T1000 (cell line): ENCODE measurements around the gene YTHDC1.
"Not testable (repeated sequence)": the region's sequence is repeated elsewhere in the genome, so short reads cannot be mapped to it uniquely, and the experiment has no call there.

Experiments
- DNase-seq: peaks from one replicate; lab custom pipeline; 2025; ENCODE audit warnings: mixed read lengths; lab: John Stamatoyannopoulos, UW

Gene YTHDC1

DNA sequence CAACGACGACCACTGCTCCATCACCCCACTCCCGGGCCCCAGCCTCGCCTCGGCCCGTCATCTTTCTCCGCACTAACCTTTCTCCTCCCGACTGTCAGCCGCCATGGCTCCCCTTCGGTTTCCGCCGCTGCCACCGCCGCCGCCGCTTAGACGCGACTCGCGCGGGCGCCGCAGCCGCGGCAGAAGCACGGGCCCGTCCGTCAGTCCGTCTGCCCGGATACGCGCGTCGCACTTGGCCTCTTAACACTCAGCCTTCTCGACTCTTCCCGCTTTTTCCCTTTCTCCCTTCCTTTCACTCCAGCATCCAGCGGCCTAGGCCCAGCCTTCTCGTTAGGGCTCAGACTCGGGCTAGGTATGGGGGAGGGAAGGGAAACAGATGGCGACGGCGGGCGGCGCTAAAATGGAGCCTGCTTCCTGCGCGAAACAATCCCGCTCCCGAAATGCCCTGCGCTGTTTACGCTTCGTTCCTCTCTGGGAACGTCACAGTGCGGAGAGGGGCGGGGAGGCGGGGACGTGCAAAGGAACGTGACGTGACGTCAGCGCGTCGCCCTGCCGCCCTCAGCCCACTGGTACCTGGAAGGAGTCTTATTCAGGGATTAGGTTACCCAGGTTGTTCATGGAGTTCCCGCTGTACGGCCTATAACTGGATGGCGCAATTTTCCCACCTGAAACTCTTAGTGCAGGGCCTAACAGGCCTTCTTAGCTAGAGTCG is at the start of gene YTHDC1:
Gene YTHDC1, minus strand, starts transcription at position 442 of the 712 bp plus-strand sequence. Its CDS starts 337 bp downstream, at position 105.
- peak; percentile 86 for DNase-seq

DNA sequence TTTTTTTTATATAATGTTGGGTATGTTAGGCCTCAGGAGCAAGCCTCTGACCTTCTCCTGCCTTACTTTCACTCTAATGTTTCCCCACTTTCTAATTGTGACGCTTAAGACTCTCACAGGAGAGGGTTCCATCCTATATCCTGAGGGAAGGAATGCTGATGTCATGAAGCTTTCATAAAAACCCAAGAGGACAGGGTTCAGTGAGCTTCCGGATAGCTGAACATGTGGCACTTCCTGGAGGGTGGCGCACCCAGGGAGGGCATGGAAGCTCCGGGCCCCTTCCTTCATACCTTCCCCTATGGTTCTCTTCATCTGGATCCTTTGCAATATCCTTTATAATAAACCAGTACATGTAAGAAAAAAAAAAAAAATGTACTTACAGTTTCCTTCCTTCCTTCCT is 49.4 kb upstream of the YTHDC1 start:
- DNase-seq: no peak

DNA sequence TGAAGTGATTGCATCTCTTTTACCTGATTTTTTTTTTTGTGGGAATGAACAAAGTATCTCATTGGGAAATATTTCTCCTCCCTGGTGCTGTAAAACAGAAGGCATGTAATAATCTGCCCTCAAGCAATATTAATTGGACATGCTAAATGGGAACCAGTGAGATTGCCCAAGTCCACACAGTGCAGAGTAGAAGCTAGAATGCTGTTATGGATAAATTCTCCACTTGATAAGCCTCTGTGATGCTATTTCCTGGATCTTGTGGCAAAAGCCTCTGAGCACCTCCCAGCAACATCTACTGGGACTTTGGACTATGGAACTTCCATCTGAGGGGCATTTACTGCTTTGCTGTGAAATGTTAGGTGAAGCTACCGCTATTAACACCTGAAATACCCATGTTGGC is 46.9 kb upstream of the YTHDC1 start:
- DNase-seq: no peak

DNA sequence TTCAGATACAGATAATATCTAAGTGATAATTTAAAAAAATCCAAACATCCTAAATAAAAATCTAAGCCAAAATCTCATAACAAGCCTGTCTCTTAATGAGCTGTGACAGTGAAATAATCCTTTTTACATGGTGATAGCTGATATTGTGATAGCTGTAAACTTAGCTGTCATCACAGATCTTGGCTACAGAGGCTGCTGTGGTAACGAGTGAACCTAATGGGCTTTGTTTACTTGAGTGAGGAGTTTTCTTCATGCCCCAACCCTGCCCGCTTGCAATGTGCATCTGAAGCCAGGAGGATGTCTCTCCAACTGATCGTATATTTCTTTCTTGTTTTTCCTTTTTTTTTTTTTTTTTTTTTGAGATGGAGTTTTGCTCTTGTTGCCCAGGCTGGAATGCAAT is 41.5 kb upstream of the YTHDC1 start:
- no peak for DNase-seq

DNA sequence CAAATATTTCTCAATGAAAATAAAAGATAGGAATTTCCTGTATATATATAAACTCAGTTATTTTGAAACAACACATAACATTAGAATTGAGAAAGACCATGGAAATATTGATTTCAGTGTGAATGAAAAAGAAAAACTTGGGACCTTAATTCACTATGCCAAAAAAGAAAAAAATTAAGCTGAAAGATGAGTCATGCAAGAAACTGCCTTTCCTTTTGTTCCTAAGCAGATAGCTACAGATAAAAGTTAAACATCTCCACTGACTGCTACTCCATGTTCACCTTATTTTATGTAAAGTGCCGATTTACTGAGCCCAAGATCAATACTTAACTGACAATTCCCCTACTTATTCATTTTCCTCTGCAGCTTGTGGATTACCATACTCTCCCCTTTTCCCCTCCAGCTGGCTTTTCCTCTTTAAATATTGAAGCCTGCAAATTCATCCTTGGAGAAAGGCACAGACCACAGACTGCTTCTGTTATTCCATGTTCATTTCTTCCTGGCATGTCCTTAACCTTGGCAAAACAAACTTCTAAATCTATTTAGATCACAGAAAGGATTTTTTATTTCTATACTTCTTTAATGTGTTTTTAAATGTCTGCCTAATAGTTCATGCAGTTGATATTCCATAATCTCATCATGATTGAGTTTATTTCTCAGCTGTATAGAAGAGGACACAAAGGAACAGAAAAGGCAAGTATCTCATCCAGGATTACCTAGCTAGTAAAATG is 40.5 kb upstream of the YTHDC1 start:
- no peak for DNase-seq

DNA sequence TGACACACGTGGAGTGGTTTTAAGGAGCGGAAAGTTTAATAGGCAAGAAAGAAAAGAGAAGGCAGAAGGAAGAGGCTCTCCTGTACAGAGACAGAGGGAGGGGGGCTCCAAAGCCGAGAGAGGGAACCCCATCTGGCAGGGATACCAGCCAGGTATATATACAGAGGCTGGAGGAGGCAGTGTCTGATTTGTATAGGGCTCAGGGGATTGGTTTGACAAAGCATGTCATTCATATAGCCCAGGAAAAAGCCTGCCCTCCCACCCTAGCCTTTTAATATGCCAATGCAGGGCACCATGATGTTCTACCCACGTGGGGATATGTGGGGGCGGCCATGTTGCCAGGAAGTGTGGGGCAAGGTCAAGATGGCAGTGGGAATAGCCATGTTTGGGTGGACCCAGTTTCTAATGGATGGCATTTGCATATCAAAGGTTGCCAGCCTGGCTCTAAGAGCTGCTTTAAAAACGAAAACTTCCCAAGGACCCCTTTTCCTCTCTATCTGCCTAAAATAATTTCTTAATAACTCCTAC is 39.6 kb upstream of the YTHDC1 start:
- DNase-seq: not testable (repeated sequence)

DNA sequence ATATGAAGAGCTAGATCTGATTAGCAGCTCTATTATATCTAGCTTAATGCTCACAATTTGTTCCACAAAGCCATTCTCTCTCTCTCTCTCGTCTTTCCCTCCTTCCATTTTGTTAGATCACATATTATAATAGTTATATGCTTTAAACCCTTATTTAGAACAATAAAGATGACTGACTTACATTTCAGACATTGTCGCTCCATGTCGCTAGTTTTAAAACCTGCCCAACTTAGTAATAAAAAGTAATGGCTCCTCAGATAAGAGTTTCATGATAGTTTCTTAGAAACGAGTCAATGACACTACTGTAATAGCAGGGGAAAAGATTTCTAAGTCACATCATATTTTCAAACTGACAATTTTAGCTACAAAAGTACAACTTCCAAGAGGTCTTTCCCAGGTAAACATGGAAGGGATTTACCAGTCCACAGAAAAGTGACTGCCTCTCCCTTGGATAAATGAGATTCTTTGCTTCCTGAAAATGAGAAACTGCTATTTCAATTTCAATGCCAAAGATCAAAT is 38.5 kb upstream of the YTHDC1 start:
- no peak for DNase-seq

DNA sequence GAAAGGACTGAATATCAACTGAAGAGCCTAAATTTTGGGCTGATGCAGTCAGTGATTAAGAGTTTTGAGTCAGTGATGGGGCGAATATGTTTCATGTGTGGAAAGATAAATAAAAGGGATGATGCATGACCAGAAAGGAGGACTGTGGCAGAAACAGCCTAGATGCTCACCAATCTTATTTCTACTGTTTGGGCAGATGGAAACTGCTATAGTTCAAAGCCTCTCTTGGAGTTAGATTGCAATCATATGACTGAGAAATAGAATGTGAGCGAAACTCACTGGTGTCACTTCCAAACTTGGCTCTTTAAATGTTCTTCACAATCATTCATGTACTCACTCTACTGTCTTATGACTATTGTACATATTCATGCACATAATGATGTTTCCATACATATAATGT is 35.4 kb upstream of the YTHDC1 start:
- DNase-seq: no peak

DNA sequence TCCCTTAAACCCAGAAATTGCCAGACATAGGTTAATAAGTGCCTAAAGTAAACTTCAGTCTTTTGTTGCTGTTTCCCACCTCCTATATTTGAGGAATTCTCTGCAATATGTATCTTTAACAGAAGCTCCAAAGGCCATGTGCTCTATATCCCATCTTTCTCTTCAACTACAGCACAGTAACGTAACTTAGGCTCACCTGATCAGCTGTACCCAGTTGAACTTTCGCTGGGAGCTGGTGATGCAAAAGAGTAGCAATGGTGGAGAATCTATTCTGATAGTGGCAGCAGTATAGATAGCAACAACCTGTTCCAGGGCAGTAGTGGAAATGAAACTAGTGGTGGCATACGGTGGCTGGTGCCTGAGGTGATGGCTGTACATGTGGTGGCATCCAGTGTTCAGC is 33.2 kb upstream of the YTHDC1 start:
- DNase-seq: no peak

DNA sequence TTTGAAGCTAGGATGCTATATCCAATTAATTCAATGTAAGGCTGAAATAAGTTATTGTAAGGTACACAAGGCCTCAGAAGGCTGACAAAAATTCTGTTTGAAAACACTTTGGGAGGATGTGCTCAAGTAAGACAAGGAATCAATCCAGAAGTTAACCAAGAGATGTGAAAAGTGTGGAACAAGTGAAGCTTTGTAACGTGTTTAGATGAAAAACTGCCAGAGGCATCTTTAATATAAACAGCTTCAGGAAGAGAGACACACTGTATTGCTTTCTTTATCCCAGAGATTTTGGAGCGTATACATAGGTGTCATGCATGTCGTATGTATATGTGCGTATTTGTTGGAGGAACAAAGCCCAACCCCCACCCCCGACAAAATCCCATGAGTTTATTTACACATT is 28.3 kb upstream of the YTHDC1 start:
- no peak for DNase-seq

DNA sequence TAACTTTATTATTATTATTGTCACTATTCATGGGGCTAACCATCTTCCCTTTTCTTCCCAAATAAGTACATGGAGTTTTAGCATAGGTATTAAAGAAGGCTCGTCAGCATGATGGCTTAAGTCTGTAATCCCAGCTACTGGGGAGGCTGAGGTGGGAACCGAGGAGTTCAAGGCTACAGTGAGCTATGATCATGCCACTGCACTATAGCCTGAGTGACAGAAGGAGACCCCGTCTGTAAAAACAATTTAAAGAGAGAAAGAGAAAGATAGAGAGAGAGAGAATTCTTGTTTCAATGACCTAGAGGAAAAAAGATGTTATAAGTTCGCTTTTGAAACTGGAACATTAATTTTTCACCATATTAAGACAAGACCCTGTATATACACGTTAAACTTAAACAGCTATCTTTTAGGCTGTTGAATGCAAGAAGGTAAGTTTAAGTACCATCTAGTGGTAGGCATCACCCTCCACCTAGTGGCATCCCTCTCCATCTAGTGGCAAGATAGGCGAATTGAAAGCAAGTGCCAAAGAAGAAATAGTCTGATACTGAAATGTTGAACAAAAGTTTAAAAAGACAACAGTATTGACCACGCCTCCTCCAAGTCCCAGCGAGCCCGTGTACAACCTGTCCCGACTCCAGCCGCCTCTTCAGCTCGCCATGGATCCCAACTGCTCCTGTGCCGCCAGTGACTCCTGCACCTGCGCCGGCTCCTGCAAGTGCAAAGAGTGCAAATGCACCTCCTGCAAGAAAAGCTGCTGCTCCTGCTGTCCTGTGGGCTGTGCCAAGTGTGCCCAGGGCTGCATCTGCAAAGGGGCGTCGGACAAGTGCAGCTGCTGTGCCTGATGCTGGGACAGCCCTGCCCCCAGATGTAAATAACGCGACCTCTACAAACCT is 26.0 kb upstream of the YTHDC1 start:
- no peak for DNase-seq

DNA sequence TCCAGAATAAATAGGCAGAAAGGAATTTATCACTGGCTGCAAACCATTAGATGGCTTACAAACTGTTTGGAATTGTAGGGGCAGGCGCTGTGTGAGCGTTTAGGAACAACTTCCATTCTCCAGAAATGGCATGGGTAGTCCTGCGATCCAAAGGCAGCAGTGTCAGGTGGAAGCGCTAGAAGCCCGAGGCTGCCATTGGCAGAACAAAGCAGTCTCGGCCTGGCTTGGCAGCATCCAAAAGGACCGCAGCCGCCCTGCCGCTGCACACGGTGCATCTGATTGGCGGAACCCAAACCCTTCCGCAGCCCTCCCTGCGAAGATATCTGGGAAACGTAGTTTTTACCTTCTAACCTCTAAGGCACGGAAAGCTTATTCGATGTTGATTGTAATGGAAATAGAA is 23.6 kb upstream of the YTHDC1 start:
- no peak for DNase-seq

DNA sequence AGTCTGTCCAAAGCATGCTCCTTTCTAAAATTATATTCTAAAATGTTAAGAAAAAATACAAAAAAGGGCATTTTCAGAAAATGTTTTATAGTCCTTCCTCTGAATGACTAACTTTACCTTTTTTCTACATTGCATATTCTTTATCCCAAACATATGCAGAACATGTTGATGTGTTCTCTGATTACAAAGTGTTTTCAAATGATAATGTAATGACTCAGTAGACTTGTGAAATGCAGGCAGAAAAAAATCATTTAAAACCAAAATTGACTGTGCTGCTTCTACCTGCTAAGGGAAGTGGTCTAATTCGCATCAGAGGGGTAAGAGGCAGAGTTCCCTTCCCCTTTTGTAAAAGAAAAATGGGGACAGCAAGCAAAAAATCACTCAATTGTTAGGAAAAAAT is 22.7 kb upstream of the YTHDC1 start:
- no peak for DNase-seq

DNA sequence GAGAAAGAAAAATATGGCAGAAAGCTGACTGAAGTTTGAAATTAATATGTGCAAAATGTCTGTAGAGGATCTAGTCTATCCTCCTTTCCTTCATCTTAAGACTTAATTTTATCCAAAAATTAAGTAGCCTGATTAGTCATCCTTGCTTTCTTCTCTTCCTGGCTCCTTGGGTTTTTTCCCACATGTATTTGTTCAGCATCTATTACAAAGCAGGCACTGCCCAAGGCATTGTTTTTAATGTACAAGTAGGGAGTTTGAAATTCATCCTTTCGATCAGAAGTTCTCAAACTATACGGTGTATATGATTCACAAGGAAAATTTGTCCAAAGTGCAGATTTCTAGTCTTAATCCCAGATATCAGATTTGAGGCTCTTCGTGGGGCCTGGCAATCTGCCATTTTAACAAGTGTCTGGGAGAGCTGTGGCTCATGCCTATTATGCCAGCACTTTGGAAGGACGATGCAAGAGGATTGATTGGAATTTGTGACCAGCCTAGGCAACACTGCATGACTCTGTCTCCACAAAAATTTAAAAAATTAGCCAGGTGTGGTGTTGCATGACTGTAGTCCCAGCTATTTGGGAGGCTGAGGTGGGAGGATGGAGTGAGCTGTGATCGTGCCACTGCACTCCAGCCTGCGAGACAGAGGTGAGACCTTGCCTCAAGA is 19.4 kb upstream of the YTHDC1 start:
- peak; percentile 39 for DNase-seq

DNA sequence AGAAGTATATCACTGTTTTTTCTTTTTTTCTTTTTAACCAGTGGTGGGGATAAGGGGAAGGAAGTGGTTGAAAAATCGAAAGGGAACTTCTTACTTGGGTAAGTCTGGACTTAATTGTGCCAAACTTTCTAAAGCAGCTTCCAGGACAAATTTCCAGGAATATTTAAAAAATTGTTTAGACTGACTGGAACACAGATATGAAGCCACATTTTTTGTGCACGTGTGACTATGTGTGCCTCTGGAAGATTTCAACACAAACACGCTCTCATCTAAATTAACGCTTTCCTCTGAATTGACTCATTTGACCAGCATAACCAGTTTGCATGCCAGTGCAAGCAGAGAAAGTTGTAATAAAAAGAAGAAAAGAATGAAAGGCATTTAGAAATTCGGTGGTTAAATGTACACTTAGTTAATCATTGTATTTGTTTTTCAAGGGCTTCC is 18.8 kb upstream of the YTHDC1 start:
- no peak for DNase-seq

DNA sequence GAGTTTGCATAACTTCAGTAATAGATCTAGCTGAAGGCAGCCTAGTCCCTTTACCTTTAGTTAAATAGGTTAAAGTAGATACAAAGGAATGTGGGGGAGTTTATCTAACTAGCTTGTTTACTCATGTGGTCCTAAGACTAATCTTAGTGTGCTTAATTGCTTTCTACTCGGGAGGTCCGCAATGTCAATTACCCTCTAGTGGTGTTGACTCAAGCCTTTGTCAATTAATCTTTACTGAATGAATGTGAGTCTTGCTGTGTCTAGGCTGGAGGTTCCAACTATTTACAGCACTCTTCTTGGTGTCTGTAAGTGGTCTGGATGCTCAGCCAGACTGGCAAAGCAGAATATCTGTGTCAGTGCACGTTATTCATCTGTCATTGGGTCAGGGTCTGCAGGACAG is 17.9 kb upstream of the YTHDC1 start:
- DNase-seq: no peak

DNA sequence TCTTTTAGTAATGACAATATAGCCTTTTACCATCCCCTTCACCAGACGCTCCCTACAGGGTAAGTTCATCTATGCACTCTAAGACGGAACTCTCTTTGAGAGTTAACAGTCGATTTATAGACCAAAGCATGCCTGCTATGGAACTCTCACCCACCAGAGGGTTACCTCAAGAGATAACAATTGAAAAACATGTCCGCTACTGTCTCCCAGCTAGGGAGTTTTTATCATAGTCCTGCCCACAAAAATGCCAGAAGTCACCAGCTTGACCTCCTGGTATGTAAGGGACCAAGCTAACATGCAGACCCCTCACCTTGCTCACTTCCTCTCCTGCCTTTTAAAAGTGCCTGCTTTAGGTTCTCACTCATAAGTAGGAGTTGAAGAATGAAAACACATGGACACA is 16.7 kb upstream of the YTHDC1 start:
- DNase-seq: no peak

DNA sequence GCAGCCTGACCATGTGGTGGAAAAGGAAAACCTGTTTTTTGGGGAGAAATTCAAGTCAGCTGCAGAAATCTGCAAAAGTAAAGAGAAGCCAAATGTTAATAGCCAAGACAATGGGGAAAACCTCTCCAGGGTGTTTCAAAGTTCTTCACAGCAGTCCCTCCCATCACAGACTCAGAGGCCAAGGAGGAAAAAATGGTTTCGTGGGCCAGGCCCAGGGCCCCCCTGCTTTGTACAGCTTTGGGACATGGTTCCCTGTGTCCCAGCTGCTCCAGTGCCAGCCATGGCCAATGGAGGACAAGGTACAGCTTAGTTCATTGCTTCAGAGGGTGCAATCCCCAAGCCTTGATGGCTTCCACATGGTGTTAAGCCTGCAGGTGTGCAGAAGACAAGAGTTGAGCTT is 15.2 kb upstream of the YTHDC1 start:
- no peak for DNase-seq

DNA sequence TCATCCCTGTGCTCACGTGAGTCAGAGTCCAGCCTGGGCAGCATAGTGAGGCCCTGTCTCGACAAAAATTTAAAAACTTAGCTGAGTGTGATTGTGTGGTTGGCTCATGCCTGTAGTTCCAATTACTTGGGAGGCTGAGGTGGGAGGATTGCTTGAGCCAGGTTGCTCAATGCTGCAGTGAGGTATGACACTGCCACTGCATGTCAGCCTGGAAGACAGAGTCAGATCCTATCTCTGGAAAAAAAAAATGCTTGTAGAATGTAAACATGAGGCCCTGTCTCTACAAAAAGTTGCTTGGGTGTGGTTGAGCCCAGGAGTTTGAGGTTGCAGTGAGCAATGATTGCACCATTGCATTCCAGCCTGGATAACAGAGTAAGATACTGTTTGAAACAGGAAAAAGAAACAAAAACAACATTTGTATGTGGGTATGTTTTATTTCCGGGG is 11.3 kb upstream of the YTHDC1 start:
- peak; percentile 19 for DNase-seq

DNA sequence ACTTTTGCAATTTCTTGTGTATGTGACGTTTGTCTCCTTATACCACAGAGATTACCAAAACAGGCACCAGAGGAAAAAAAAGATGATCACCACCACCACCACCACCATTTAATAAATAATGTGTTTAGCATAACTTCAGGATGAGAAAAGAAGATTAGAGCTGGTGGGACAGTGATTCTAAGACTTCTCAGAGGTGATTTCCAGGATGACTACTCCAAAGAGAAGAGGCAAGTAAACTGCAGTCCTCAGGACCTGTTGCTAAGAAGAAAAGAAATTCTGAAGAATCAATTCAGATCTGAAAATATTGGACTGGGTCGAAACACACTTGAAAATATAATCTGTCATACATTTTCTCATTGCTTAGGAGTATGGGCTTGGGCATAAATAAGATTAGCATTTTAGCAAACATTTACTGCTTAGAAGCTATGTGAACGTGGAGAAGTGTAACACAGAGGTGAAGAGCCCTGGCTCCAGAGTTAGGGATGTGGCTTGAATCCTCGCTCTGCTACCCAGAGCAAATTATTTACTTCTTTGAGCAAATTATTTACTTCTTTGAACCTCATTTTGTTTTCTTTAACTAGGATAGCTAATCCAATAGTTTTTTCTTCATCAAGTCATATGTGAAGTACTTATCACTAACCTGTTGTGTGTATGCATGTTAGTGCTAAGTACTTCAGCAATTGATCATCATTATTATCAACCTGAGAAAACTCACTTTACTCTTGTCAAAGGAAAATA is 10.5 kb upstream of the YTHDC1 start:
- no peak for DNase-seq

DNA sequence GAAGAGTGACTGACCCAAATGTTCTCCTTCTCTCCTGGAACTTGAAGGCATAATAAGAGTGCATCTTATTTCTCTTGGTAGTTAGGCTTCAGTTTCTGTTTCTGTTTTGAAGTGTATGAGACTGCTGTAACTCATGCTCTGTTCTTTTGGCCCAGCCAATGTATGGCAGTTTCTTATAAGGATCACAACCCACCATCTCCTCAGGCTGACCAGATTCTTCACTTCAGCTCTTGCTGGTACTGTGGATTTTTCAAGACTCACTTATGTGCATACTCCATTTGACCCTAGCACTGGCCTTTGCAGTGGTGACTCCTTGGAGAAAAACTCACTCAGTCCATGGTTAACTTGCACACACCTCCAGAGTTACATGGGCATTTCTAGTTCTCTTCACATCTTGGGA is 9.6 kb upstream of the YTHDC1 start:
- DNase-seq: no peak
